Measurements from ENCODE around the gene RILPL1. TPM values are rescaled to one million over a fixed set of nuclear protein-coding genes. Genes with fewer than 3 reads are reported as not detected.
"Not testable (repeated sequence)": the region's sequence is repeated elsewhere in the genome, so short reads cannot be mapped to it uniquely, and the experiment has no call there.

The RILPL1 gene
- polyA plus RNA-seq, 3 donors: 20.5 to 22.9 (median 21.5) TPM

DNA sequence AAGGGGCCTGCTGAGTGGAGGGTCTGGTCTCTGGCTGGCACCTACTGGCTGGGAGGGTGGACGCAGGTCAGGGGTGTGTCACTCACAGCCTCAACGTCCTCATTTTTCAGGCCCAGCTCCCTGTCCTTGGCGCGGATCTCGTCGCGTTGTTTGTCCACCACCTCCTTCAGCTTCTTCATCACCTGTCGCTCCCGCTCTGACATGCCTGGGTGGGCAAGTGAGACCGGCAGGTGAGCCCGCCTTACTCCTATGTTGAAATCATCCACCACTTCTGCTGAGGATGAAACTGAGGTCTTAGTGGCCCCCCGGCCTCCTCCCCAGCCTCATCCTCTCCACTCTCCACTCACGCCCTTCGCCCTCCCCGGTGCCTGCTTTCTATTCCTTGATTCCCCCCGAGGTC is 34.2 kb downstream of the RILPL1 start:
- no peak for DNase-seq

GRCh38 chr12:123498126-123498825 is 35.2 kb downstream of the RILPL1 start:
- DNase-seq: no peak

GRCh38 chr12:123497065-123497464 is 36.5 kb downstream of the RILPL1 start:
- no peak for DNase-seq

DNA sequence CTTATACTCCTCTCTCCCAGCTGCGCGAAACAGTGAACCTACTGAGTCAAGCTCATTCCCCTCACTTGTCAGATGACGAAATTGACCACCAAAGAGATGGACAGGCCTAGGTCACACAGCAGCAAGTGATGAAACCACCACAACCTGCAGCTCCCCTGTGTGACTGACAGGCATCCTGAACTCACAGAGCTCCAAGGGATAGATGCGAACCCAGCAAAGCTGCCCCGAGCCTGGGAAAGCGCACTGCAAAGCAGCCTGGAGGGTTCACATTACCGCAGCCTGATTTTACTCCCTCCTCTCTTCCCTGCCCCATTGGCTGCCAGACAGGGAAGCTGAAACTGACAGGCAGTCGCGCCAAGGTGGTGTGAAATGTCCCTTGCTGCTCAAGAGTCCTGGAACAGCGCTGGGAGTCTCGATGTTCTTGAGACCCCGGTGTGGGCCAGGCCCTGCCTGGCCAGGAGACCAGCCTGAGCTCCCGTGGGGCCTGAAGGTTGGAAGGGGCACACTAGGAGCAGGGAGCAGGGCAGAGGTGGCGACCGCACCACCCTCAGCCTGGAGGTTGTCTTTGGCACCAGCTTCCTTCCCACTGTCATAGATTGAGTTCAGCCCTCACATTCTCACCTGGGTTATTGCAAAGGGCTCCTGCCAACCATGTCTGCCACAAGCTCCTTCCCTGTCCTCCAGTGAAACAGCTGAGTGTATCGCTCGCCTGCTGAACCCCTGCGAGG is 39.2 kb downstream of the RILPL1 start:
- DNase-seq: no peak

- DNase-seq: not testable (repeated sequence)
These were observed 41.0 kb downstream of the RILPL1 start for GRCh38 chr12:123492339-123493039.

- DNase-seq: no peak
These were observed 42.0 kb downstream of the RILPL1 start for GRCh38 chr12:123491481-123491880.

GRCh38 chr12:123491056-123491455 is 42.5 kb downstream of the RILPL1 start:
- DNase-seq: no peak

- DNase-seq: no peak
These were observed 43.4 kb downstream of the RILPL1 start for GRCh38 chr12:123490089-123490488.

GRCh38 chr12:123489580-123489979 is 43.9 kb downstream of the RILPL1 start:
- DNase-seq: no peak

GRCh38 chr12:123488539-123489230 is 44.8 kb downstream of the RILPL1 start:
- peak; percentile 72 for DNase-seq

- no peak for DNase-seq
These were observed 46.1 kb downstream of the RILPL1 start for GRCh38 chr12:123487428-123487827.

DNA sequence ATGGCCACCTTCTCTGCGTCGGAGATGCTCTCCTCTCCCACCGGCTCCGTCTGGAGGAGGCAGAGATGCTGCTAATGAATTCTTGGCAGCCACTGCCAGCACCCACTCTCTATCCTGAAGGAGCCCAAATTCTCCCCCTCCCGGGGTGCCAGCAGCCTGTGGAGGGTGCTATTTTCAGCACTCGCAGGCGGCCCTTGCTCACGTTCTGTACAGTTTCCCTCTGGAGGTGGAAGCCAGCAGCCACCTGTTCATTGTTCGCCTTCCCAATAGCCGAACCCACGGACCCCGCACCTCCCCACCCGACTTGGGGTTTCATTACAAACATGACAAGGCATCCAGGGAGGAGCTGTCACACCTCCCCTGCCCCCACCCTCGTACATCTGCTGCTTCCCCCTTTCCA is 47.8 kb downstream of the RILPL1 start:
- DNase-seq: no peak

- DNase-seq: no peak
These were observed 49.8 kb downstream of the RILPL1 start for GRCh38 chr12:123483602-123484248.

DNA sequence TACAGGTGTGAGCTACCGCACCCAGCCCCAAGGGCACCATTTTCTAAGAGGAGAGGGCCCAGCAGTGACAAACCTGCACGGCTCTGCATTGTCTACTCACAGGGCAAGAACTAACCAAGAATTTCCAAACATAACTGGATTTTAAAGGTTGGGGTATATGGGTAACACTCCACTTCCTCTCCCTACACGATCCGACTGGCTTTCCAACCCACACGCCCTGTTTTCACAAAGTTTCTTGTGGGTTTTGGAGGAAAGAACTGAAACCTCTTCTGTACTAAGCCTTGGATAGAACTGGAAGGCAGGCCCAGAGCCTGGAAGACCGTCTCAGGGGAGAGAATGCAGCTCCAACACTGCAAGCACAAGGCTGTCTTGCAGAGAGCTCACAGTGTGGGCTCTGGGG is 50.6 kb downstream of the RILPL1 start:
- no peak for DNase-seq

DNA sequence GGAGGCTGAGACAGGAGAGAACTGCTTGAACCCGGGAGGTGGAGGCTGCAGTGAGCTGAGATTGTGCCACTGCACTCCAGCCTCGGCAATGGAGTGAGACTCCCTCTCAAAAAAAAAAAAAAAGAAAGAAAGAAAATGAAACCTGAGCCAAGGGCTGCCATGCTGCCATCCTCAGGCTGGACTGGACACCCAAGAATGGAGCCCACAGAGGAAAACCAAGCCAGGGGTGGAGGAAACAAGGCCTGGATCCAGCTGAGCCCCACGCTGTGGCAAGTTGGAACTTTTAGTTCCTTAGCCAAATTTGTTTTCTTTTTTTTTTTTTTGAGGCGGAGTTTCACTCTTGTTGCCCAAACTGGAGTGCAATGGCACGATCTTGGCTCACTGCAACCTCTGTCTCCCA is 52.3 kb downstream of the RILPL1 start:
- not testable (repeated sequence) for DNase-seq

DNA sequence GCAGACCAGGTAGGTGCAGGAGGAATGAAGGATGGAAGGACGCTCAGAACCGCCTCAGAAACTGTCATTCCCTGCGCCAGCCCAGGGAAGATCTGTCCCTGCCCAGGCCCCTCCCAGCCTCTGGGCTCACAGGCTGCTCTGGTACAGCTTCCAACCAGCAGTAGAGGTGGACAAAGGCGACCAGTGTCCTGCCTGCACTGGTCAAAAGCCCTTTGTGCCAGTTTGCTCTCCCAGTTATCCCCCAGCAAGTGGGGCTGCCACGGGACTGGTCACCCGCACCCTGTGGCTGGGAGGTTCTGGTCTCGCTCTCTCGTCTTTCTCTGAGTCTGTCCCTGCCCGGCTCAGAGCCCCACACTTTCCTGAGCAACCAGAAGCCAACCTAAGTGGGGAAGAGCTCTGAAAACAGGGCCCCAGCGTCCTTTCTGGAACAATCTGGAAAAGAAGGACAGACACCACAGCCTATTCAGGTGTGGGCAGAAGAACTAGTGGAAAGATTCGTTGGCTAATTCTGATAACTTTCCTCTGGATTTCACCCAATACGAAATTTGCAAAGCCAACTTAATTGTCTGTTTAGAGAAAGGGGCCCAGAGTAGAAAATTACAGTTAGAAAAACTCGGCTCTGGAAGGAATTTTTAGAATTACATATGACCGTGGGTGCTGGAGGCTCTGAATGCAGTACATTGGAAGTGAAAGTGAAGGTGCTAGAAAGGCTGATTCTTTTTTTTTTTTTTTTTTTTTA is 53.9 kb downstream of the RILPL1 start:
- no peak for DNase-seq

DNA sequence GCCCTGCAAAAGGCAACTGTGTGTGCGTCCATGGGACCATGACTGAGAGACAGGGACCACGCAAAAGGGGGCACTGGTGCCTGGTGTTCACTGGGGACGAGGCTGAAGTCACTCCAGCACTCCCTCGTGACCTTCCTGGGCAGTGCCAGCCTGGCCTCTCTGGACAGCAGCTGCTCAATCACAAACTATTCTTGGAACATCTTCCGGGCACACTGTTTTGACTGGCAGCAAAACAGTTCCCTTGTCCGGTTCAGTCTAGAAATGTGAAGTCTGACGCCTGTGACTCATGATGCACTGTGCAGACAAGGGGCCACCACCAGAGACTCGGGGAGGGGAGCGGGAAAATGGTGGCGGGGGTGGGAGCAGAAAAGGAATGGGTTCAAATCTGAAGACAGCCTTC is 54.8 kb downstream of the RILPL1 start:
- DNase-seq: no peak

GRCh38 chr12:123478069-123478468 is 55.5 kb downstream of the RILPL1 start:
- DNase-seq: no peak

DNA sequence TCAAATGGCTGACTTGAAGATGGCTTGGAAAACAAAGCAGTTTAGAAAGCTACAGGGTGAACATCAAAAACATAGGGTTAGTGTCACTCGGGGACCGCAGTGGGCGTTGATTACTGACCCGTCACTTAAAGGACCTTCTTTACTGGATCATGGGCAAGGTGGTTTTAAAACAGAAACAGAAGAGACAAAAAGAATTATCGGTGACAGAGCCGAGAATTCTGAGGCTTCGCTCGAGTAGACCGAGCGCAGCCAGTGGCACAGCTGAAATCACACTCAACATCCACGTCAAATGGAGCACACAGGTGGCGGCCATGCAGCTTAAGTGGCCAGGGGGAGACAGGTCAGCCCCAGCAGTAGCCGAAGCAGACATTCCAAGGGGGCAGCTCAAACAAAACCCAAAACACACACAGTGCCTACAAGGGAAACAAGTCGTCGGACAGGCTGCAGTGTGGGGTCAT is 58.2 kb downstream of the RILPL1 start:
- DNase-seq: peak; percentile 58

DNA sequence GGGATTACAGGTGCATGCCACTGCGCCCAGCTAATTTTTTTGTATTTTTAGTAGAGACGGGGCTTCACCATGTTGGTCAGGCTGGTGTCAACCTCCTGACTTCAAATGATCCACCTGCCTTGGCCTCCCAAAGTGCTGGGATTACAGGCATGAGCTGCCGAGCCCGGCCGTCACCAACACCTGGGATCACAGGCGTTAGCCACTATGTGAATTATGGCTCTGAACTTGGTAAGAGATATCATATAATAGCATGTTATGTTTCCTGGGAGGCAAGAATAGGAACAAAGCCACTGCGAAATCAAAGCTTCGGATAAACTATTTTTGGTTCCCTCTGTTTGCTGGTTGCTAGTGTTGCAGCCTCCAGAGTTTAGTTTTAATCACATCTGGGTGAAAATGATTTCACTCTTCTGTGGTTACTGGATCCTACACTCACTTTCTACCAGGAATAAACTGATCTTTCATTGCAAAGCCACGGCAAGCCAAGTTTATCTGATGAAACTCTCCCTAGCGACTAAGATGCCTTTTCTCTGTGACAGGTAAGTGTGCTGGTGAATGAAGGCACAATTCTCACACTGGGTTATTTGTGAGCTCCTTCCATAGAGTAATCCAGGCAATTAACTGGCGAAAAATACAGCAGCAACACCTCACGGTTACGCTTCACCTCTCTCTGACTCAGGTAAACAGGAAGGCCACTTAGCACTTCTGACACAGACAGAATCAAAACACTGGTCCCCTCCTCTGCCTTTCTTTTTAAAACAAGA is 58.9 kb downstream of the RILPL1 start:
- DNase-seq: peak; percentile 67

Data from renal pelvis (tissue), 4 donors.